HEK293T (cell line): ENCODE results near the gene C14orf180.

Experiments used
- ARNT ChIP-seq: fragments of 450-650 bp; IDR thresholded peaks from 2 replicates; pipeline ENCODE4 v1.6.1; 2017; ENCODE audit warnings: mild to moderate bottlenecking
- CTBP1 ChIP-seq: fragments of 450-650 bp; IDR thresholded peaks from 2 replicates; pipeline ENCODE4 v1.6.1; 2016; ENCODE audit warnings: borderline replicate concordance
- HDGF ChIP-seq: fragments of 450-650 bp; IDR thresholded peaks from 2 replicates; pipeline ENCODE4 v1.6.1; 2017; ENCODE audit warnings: antibody characterized with exemption, borderline replicate concordance
- PKNOX1 ChIP-seq: fragments of 450-650 bp; IDR thresholded peaks from 2 replicates; pipeline ENCODE4 v1.6.1; 2016
- SP1 ChIP-seq: fragments of 450-650 bp; IDR thresholded peaks from 2 replicates; pipeline ENCODE4 v1.6.1; 2017
- SUZ12 ChIP-seq: fragments of 450-650 bp; IDR thresholded peaks from 2 replicates; pipeline ENCODE4 v1.6.1; 2016; ENCODE audit warnings: mild to moderate bottlenecking
- TARDBP ChIP-seq: fragments of 450-650 bp; IDR thresholded peaks from 2 replicates; pipeline ENCODE4 v1.6.1; 2016
- ZNF384 ChIP-seq: fragments of 450-650 bp; IDR thresholded peaks from 2 replicates; pipeline ENCODE4 v1.6.1; 2016

- TF ChIP-seq SUZ12 (no peak), CTBP1 (no peak), ZNF384 (no peak), SP1 (no peak), HDGF (no peak), ARNT (no peak), TARDBP (no peak), PKNOX1 (no peak)
These were observed 36.4 kb upstream of the C14orf180 start for GRCh38 chr14:104542871-104543830.
